Regular cardiac myocyte (primary cell): ENCODE results near the gene MCM7. TPM values are rescaled to one million over a fixed set of nuclear protein-coding genes. Genes with fewer than 3 reads are reported as not detected.

ENCODE experiments used
- total RNA-seq: library from RNA; depleted of rRNA; stranded (reverse); fragments of >200 nt; gene quantifications from 2 replicates; pipeline ENCODE4 v1.2.3, GENCODE V29; 2014

MCM7 gene
- total RNA-seq, result 20.0 and 148 TPM in 2 replicates

DNA sequence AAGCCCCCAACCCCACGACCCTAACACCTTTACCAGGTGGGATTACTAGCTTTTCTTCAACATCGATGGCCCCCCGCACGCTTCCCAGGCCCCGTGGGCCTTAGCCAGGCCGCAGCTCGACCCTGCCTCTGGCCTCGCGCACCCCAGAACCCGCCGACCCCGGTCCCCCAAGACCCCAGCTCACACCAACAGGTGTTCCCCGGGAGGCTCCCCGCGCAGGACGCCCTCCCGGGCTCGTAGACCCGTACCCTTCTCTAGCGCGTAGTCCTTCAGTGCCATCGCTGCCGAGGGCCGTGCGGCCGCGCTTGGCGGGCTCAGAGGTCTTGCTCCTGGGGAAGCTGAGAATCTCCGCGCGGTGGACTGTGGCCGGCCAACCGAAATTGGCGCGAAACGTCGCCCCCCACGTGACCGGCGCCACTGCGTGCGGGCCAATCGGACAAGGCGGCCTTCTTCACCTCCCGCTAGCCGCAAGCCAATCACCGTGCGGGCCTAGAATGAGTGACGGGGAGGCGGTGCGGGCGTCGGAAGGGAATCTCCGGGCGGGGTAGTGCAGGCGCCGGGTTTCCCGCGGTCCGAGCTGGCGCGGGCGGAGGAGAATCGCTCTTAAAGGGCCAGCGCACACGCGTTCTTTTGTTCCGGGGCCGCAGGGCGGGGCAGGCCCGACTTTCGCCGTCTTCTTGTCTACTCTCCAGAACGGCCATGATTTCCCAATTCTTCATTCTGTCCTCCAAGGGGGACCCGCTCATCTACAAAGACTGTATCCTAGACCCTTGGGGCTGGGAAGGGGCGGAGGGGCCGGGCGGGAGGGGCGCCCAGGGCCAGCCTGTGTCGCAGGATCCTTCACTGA lies at the start of gene MCM7, which contains the start of gene AP4M1:
MCM7 (minus strand) TSS at position 382 of the 847 bp plus-strand sequence; CDS start at position 279, 103 bp downstream.
AP4M1 (plus strand) TSS at position 628 of the 847 bp plus-strand sequence; CDS start at position 700, 72 bp downstream.

DNA sequence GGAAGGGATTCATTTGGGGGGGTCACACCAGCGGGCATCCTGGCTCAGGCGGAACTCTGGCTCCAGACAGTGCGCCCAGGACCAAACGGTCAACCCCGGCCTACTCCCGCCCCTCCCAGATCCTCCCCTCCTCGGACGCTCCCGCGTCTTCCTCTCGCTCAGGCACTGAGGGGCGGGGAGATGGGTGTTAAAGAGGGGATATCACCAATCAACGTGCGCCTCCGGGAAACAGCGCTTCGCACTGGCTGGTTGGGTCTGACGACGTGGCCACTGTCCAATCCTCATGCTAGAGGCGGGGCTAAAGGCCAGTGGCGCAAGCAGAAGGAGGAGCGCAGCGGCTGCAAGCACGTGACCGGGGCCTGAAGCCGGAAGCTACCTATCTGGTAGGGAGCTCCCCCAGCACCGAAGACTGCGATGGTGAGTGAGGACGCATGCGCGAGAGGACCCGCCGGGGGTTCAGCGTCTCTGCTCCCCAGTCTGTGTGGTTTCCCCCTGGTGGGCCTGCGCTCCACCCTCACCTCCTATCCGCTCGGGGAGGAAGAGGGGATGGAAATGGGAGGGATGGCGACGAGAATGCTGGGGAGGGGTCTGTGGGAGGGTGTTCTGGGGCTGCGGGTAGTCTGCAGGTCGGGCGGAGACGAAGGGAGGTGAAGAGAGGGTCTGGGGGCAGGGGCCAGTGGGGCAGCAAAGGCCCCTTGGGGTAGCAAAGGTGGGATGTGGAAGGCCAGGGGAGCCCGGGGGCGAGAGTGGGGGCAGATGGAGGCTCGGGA lies 47.5 kb upstream of the MCM7 start, which contains the start of gene LAMTOR4:
LAMTOR4 (plus strand) TSS at position 360 of the 770 bp plus-strand sequence; CDS start at position 415, 55 bp downstream.

DNA sequence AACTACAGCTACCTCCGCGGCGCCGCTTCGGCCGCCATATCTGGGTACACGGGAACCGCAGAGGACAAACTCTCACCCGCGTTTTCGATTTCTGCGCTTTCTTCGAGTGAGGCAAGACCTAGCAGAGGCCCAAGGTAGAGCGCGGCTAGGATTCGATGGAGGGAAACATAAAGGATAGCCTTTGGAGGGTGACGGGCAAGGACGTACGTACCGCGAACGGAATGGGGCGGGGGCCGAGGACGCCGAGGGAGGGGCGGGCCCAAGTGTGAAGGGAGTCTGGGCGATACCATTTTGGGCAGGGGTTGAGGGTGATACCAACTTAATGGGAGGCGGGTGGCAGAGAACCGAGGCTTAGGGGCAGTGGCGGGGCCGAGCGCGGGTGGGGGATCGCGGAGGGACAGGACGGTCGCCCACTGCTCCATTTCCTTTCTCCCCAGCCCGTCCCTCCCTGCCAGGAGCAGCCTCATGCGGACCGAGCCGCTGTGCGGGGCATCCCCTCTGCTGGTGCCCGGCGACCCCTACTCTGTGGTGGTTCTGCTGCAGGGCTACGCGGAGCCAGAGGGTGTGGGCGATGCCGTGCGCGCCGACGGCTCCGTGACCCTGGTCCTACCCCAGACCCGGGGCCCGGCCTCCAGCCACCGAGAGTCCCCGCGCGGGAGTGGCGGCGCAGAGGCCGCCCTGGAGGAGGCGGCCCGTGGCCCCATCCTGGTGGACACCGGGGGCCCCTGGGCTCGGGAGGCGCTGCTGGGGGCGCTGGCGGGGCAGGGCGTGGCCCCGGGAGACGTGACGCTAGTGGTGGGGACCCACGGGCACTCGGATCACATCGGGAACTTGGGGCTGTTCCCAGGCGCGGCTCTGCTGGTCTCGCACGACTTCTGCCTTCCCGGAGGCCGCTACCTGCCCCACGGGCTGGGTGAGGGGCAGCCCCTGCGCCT lies 26.0 kb upstream of the MCM7 start, which contains the start of gene MBLAC1:
MBLAC1 (plus strand) TSS at position 37 of the 935 bp plus-strand sequence; CDS start at position 466, 429 bp downstream.

DNA sequence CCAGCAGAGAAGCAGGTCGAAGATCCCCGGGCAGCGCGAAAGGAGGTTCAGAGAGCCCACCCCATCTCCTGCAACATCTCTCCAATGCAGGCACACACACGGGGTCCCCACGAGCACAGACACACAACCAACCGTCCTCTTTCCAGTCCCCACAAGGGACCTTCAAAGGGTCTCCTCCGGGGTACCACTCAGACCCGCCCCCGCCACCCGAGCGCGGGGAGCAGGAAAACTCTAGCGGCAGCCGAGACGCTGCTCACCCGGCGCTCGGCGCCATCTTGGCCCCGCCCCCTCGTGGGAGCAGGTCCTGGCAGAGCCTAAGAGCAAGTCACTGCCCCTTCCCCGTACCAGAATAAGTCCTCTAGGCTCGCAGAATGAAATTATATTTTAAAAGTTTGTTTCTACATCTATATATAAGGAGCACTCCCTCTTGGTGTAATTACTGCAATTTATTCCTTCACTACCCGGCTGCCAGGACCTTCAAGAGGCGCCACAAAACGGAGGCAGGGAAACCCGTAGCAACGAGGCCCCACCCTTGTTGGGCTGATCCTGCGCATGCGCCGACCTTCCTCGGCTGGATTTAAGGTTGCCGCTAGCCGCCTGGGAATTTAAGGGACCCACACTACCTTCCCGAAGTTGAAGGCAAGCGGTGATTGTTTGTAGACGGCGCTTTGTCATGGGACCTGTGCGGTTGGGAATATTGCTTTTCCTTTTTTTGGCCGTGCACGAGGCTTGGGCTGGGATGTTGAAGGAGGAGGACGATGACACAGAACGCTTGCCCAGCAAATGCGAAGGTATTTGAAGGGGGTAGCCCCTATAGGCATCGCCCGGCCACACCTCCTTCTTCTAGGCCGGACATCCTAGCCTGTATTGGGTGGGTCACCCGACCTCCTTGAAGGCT lies 18.1 kb upstream of the MCM7 start, which contains the start of the genes CNPY4 and TAF6:
CNPY4 (plus strand) TSS at position 563 of the 898 bp plus-strand sequence; CDS start at position 674, 111 bp downstream.
TAF6 (minus strand) TSS at position 287 of the 898 bp plus-strand sequence. CDS start 5,149 bp downstream, outside the sequence.

DNA sequence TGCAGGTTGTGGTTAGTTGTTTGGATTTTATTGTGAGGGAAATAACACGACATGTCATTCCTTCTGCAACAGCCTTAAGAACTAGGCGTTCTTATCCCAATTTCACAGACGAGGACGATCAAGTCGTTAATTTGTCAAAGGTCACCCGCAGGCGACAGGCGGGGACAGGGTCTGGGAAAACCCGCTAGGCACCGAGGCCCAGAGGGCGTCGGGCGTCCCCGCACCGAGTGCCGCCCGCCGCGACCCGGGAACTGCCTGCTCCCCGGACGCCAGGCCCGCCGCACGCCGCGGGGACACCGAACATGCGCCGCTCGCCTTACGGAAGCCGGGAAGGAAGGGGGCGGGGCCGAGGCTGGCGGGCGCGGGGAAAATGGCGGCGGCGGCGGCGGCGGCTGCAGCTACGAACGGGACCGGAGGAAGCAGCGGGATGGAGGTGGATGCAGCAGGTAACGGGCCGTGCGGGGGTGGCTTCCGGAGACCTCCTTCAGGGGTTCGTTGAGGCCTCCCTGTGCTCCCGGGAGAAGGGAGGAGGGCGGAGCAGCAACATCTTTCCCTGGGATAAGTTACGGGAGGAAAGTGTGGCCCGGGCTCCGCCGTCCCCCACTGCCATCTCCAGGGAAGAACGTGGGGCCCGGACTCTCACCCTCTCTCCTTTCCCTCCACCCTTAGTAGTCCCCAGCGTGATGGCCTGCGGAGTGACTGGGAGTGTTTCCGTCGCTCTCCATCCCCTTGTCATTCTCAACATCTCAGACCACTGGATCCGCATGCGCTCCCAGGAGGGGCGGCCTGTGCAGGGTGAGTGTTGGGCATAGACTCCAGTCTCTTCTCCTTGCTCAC lies 12.4 kb downstream of the MCM7 start, which contains the start of gene COPS6:
COPS6 (plus strand) TSS at position 349 of the 837 bp plus-strand sequence; CDS start at position 371, 22 bp downstream.

DNA sequence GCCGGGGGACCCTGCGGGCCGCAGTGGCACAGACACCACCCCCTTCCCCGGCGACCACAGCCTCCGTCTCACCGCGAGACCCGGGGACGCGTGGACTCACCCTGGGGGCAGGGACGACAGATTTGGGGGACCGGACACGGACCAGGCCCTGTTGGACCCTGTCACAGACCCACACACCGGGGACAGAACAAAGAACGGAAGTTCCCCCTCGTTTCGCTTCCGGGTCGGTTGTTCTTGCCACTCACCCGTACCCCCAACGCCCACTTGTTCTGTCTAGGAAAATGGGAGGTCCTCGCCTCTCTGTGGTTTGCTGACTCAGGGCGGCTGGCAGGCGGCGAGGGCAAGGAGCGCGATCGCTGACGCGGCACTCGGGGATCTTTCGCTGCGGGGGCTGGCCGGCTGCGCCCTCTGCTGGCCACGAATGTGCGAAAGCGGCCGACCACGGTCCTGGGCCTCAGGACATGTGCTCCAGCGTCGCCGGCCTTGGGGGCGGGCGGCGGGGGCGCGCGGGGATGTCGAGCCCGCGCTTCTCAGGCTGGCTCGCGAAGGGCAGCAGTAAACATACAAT lies 19.6 kb downstream of the MCM7 start, which contains the start of gene ZNF3:
ZNF3 (minus strand) TSS at position 189 of the 568 bp plus-strand sequence. CDS start 4,366 bp downstream, outside the sequence.

GRCh38 chr7:100049441-100050291 lies 51.5 kb downstream of the MCM7 start, which contains the start of gene ZSCAN21:
TSS of gene ZSCAN21 (plus strand) at chr7:100049774. CDS start at chr7:100057007, 7,233 bp downstream.

Other genes with a start within 250 kb of the MCM7 start
- under 0.01 and 0.28 TPM in 2 replicates for gene OR2AE1, start 224.4 kb downstream of the MCM7 start, total RNA-seq
- 16.7 and 22.8 TPM in 2 replicates for gene TRIM4, start 181.9 kb downstream of the MCM7 start, total RNA-seq
- gene GJC3, start 171.8 kb downstream of the MCM7 start, total RNA-seq, result 0.19 and 0.28 TPM in 2 replicates
- gene AZGP1, start 125.4 kb downstream of the MCM7 start, total RNA-seq, result not detected in 2 replicates
- gene ZKSCAN1, start 85.8 kb downstream of the MCM7 start, total RNA-seq, result 35.3 and 49.3 TPM in 2 replicates
- 7.9 and 11.8 TPM in 2 replicates for gene ZSCAN21, start 51.6 kb downstream of the MCM7 start, total RNA-seq
- 17.4 and 20.0 TPM in 2 replicates for gene ZNF3, start 19.7 kb downstream of the MCM7 start, total RNA-seq
- 41.7 and 150 TPM in 2 replicates for gene COPS6, start 12.4 kb downstream of the MCM7 start, total RNA-seq
- 16.5 and 22.0 TPM in 2 replicates for gene AP4M1, start 246 bp upstream of the MCM7 start, total RNA-seq
- 33.0 and 51.6 TPM in 2 replicates for gene TAF6, start 18.0 kb upstream of the MCM7 start, total RNA-seq
- gene CNPY4, start 18.2 kb upstream of the MCM7 start, total RNA-seq, result 39.9 and 57.2 TPM in 2 replicates
- gene MBLAC1, start 25.6 kb upstream of the MCM7 start, total RNA-seq, result 2.5 and 4.2 TPM in 2 replicates
- gene LAMTOR4, start 47.5 kb upstream of the MCM7 start, total RNA-seq, result 71.7 and 78.1 TPM in 2 replicates
- gene TRAPPC14, start 57.3 kb upstream of the MCM7 start, total RNA-seq, result 2.8 and 6.9 TPM in 2 replicates
- 1.5 and 3.1 TPM in 2 replicates for gene GAL3ST4, start 67.2 kb upstream of the MCM7 start, total RNA-seq
- gene GPC2, start 76.0 kb upstream of the MCM7 start, total RNA-seq, result 2.1 and 3.1 TPM in 2 replicates
- gene STAG3, start 76.5 kb upstream of the MCM7 start, total RNA-seq, result 1.1 and 4.8 TPM in 2 replicates
- gene PVRIG, start 118.6 kb upstream of the MCM7 start, total RNA-seq, result 0.19 TPM in 1 of 2 replicates, not detected in the other
- not detected in 2 replicates for gene SPDYE3, start 206.3 kb upstream of the MCM7 start, total RNA-seq